ENCODE measurements around the gene FCGR1A.
"Not testable (repeated sequence)": the region's sequence is repeated elsewhere in the genome, so short reads cannot be mapped to it uniquely, and the experiment has no call there.

FCGR1A gene

GRCh38 chr1:149832316-149833126 is 50.0 kb downstream of the FCGR1A start:
- not testable (repeated sequence) for DNase-seq (ENCODE audit: low read depth)

GRCh38 chr1:149833144-149833543 is 50.6 kb downstream of the FCGR1A start:
- DNase-seq (ENCODE audit: low read depth), result not testable (repeated sequence)

GRCh38 chr1:149841149-149841548 is 58.7 kb downstream of the FCGR1A start:
- not testable (repeated sequence) for DNase-seq (ENCODE audit: low read depth)
